Measurements from ENCODE around the gene BECN2.

- no peak for TF ChIP-seq CTCF (conservative IDR thresholded peaks at IDR 0.05; ENCODE audit: low read length)
- TF ChIP-seq EZH2phosphoT487 (IDR thresholded peaks at IDR 0.05; ENCODE audit: borderline replicate concordance) = no peak
These were observed 11.0 kb downstream of the BECN2 start for GRCh38 chr1:241968611-241969010.
